Fibroblast of gingiva (primary cell): ENCODE data around the gene POU3F4.

Experiments used
- DNase-seq: peaks from one replicate; pipeline ENCODE4 v3.0.0-alpha.2; 2011; ENCODE audit warnings: low read depth

The POU3F4 gene

GRCh38 chrX:83508006-83508405 is at the start of gene POU3F4:
POU3F4 (plus strand) TSS chrX:83508290; CDS start chrX:83508325, 35 bp downstream.
- DNase-seq, result no peak

GRCh38 chrX:83469551-83469950 is 38.5 kb upstream of the POU3F4 start:
- DNase-seq, result no peak

DNA sequence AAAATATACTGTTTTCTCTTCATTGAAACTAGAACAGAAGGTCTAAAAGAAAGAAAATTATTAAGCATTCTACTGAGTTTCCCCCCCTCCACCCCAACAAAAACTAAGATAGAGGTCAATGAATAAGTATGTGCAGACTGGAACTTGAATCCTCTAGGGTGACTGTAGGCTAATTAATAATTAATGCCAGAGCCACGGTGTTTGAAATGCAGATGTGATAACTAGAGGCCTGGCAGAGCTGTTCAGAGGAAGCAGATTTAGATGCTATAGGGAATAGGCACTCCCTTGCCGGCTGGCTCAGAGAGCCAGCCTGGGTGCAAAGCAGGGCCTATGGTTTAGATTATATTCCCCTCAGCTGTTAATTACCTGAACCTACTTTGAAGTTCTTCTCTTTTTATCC is 12.2 kb upstream of the POU3F4 start:
- no peak for DNase-seq

DNA sequence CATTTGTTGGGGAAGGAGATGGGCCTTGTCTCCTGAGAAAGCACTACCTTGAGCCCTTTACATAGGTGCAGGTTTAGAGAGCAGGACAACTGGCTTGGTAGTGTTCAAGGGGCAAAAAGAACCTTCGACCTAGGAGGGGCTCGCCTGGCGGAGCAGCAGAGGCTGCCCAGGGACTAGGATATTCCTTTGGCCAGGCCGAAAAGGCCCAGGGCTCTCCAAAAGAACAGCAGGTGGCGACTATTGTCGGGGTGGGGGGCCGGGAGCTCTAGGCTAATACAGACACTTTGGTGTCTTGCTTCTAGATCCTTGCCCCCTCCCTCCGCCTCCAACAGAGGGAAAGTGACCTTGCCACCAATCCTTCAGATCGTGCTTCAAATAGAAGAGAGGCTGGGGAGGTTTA is 7.1 kb upstream of the POU3F4 start:
- no peak for DNase-seq

DNA sequence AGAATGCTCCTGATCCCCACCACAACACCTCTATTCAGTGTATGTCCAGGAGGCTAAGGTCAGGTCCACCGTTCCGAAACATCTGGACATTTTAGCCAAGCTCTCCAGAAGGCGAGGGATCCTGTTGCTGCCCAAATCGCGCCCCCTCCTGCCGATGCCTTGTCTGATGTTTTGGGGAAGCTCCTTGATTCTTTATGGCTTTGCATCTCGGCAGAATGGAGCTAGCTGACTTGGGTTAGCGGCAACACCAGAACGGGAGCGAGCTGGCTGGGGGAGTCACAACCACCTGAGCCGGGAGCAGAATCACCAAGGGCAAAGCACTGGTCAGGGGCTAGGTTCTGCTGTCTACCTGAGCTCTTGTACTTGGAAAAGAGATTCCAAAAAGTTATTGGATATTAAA is 6.6 kb upstream of the POU3F4 start:
- DNase-seq, result no peak

DNA sequence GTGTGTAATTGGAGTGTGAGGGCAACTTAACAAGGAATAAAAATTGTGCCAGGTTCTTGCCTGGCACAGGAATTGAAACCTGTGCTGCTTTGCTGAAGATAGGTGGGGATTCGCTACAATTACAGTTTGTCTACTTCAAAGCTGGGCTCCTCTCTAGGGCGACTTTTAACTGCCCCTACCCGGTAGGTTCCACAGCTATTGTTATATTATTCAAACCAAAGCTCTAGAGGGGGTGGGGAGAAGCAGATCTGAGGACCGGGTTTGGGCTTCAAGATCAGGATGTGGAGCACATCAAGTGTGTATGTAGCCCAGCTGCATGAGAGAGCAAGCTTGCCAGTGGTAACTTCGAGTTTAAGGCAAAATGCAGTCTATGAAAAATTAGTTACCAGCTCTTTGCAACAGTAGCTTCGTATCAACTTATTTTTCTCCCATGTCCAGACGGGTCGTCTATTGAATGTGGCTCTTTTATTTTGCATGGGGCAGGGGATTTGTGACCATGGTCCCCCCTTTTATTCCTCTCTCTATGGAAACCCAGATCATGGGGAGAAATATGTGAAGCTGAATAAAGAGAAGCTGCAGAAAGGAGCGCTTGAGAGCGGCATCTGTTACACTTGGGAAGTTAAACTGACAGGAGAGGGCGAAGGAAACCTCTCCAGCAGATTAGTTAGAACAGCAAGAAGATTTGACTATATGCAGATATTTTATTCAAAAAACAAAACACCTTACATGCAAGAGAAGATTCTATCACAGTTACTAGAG is 3.2 kb upstream of the POU3F4 start:
- DNase-seq, result no peak

DNA sequence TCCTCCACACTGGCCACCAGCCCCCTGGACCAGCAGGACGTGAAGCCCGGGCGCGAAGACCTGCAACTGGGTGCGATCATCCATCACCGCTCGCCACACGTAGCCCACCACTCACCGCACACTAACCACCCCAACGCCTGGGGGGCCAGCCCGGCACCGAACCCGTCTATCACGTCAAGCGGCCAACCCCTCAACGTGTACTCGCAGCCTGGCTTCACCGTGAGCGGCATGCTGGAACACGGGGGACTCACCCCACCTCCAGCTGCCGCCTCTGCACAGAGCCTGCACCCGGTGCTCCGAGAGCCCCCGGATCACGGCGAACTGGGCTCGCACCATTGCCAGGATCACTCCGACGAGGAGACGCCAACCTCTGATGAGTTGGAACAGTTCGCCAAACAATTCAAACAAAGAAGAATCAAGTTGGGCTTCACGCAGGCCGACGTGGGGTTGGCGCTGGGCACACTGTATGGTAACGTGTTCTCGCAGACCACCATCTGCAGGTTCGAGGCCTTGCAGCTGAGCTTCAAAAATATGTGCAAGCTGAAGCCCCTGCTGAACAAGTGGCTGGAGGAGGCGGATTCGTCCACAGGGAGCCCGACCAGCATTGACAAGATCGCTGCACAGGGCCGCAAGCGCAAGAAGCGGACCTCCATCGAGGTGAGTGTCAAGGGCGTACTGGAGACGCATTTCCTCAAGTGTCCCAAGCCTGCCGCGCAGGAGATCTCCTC is 600 bp downstream of the POU3F4 start:
- no peak for DNase-seq

DNA sequence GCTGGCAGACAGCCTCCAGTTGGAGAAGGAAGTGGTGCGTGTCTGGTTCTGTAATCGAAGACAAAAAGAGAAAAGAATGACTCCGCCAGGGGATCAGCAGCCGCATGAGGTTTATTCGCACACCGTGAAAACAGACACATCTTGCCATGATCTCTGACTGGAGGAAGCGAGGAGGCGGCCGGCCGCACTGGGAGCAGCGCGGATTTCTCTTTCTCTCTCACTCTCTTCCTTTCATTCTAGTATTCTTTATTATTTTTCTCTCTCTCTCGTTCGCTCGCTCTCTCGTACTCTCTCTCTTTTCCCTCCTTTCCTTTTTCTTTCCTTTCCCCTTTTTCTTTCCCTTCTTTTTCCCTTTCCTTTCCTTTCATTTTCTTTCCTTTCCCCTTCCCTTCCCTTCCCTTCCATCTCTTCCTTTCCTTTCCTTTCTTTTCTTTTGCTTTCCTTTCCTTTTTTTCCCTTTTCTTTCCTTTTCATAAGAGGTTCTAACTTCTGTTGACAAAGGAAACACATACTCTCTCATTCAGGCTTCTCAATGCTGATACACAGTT is 1.2 kb downstream of the POU3F4 start:
- no peak for DNase-seq

DNA sequence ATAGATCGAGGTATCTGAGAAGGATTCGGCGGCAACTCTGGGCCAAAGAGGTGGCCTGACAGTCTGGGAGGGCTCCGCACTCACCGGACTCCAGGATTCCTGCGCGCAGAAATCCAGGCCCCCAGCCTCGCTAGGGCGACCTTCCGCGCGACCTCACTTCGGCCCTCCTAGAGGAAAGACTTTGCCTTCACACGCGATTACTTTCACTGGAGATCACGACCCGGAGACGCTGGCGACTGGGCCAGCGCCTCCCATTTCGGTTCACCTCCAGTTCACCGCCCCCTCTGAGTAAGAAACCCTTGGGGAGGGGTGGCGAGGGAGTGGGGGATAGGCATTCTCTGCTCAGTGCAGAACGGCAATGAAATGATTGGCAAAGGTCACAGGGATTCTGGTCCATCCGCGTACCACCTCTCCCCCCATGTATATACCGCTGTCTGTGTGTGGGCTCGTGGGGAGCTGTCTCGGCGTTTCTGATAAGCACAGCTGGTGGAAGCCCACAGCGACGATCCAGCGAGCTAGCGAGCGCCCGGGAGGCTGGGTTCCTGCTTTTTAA is 2.5 kb downstream of the POU3F4 start:
- DNase-seq, result no peak

GRCh38 chrX:83511208-83511607 is 3.1 kb downstream of the POU3F4 start:
- no peak for DNase-seq

- no peak for DNase-seq
Measured at GRCh38 chrX:83512111-83512510, 4.0 kb downstream of the POU3F4 start.

DNA sequence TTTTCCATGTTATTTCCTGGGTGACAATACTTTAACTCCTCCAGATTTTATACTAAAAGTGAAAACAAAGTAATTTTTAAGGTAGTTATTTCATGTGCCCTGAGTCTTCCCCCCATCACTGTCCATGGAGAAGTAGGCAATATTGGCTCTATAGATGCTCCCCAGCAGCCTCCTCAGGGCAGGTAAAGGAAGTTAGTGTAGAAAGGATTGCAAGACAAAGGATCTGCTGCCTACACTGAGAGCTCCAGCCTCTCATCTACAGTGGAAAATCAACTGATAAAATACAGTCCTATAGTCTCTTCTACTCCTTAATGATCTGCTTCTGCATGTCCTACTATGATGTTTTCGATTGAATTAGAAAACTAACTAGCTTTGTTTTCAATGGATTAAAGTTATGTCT is 8.5 kb downstream of the POU3F4 start:
- DNase-seq, result no peak

DNA sequence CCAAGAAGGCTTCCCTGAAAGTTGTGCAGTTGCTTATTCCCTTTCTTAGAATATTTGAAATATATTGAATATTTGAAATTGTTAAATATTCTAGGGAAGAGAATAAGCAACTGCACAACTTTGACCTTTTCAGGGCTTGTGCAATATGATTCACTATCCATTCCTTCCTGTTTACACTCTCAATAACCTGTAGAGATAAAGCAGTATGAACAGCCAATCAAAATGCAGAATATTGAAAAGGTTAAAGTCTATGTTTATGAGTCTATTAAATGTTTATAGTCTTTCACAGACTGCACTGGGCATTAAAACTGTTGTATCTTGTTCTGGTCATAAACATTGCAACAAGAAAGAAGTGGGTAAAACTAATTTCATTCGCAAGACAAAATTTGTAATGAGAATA is 13.8 kb downstream of the POU3F4 start:
- DNase-seq, result no peak

DNA sequence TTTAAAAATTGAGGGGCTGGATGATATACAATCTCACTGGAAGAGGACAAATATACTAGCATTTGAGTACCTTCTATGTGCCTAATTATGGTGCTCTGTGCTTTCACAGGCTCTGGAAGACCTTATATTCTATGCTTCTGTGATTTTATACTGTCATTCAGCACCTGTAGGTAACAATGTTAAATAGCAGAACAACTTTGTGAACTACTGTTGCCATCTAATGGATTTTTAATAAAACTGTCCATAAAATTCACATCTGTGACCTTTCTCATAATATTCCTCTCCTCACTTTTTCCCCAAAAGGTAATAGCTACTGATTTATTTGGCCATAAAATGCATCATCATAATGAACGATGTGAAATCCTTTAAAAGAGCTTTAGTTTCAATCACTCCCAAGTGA is 21.9 kb downstream of the POU3F4 start:
- no peak for DNase-seq

DNA sequence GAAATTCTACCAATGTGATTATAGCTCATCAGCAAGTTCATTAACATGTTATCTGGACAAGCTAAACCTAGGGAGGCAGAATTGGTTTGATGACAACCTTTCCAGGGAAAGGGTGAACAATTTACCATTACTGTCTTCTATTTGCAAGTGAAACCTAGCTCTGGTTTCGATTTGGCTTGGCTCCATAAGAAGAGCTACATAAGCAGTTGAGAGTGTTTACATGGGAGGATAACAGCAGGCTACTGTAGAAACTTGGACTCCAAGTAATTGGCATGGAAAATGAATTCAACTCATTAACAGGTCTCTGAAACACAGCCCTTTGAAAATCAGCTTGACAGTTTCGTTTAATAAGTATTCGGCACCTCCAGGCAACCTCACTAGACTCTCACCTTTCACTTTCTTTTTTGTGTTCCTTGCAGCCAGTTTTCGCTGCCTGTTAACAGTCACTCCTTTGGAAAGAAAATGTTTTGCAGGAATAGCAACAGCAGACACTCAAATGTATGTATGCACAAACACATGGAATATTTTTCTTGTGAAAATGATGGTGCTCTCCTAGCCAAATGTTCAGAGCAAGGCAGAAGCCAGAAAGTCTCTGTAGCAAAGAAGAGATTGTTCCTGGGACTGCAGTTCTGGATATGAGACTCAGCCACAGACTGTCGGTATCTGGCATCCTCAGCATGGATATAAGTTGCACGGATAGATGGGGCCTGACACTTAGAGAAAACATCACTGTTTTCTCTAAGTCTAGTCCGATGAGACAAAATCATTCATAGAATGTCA is 27.5 kb downstream of the POU3F4 start:
- DNase-seq, result no peak
